ENCODE results near the gene PRRT4. TPM values are rescaled to one million over a fixed set of nuclear protein-coding genes. Genes with fewer than 3 reads are reported as not detected.

PRRT4 gene
- total and polyA plus RNA-seq, 9 of the 15 experiments (the other 6 are each of a cell fraction or from before 2014, with no cell fraction given), result not detected

DNA sequence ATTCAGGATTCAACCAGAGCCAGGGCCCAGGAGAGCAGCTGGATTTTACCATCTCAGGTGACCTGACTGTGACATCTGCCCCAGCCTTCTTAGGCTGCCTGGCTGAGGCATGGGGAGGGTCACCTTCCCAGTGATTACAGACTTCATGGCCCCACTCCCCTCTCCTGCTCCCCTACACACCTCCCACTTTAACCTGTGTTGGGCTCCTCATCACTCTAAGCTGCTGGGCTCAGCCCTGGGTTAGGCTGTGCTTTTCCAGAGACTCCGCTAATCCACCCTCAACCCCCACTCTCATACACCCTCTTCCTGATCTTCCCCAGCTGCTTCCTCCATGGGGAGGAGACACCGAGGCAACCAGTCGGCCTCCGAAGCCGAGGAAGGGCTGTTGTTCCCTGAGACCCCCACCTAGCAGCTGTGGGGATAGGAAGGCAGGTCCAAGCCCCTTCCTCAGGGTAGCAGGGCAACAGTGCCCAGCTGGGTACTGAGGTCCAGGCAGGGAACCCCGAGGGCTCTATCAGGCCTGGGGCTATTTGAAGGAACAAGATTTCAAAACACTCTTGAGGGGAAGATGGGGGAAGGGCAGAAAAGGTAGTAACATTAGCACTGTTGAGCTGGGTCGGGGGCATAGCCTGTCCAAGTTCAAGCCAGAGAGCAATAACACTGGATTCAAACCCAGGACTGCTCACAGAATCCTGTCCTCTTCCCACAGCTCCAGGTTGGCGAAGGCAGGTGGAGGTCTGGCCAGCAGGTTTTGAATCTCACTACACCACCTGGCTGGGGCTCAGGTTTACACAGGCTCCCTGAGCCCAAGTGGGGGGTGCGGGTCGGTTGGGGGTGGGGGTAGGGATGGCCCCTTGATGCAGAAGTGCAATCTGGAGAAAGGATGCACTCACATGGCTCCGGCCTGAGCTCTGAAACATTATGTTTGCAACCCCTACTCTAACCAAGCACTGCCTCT lies 46.5 kb upstream of the PRRT4 start:
- FAIRE-seq, result no peak
- Histone ChIP-seq H3K4me3 (peak overlapping the region; percentile 49), H3K9ac (ENCODE audit: insufficient read depth in 1 of 2, low read depth in 2 of 2, low read length in 2 of 2) (peak overlapping the region; percentile 79 to 90; a peak in 3 of 4 replicates), H4K20me1 (replicated peaks; ENCODE audit: control insufficient read depth, insufficient read depth, low read length) (no peaks in the 10 kb centered on the region; the same call in 1 of the 2 replicates), H3K4me2 (ENCODE audit: insufficient read depth, low read length) (peak overlapping the region; percentile 96), H2AFZ (ENCODE audit: low read depth, low read length) (peak overlapping the region; percentile 95), H3K9me3 (replicated peaks; ENCODE audit: control insufficient read depth, insufficient read depth, low read depth, low read length) (no peaks in the 10 kb centered on the region), H3K36me3 (ENCODE audit: control insufficient read depth, insufficient read depth, low read length) (peaks cover 13% of the 10 kb centered on the region; the same call in 1 of the 3 replicates), H3K27ac (ENCODE audit: extremely low read depth, low read depth, low read length) (peak overlapping the region; percentile 72; the same call in 1 of the 3 replicates), H3K79me2 (ENCODE audit: control insufficient read depth, insufficient read depth, low read length) (peaks cover 30% of the 10 kb centered on the region), H3K4me1 (replicated peaks in 1 of 2; ENCODE audit: control insufficient read depth in 2 of 2, insufficient read depth in 2 of 2, low read length in 2 of 2) (peaks cover 54 to 68% of the 10 kb centered on the region in 2 experiments), H3K27me3 (ENCODE audit: control insufficient read depth in 2 of 2, insufficient read depth in 2 of 2, low read length in 2 of 2) (no peaks in the 10 kb centered on the region), H3K9me1 (ENCODE audit: control insufficient read depth, insufficient read depth, low read length) (no peaks in the 10 kb centered on the region)
- intact Hi-C loops (cut with micrococcal nuclease), result no loop called here
- ATAC-seq, result no peak
- CTCF ChIA-PET (ENCODE audit: low intra/inter-chr PET ratio), result no interaction called here
- BruUV-seq (replicated peaks), result no TSS peak
- 46% methylated on average over 11 of the region's 11 CpGs for WGBS (ENCODE audit: insufficient coverage, low coverage, missing lambda C conversion rate)
- TF ChIP-seq STAG1 (CRISPR knock-in tag; IDR thresholded peaks at IDR 0.05; ENCODE audit: borderline replicate concordance) (no peak), MAZ (CRISPR knock-in tag; conservative IDR thresholded peaks at IDR 0.05 in 1 of 2, IDR thresholded peaks at IDR 0.05 in 1 of 2) (0 out of 4 replicates have a peak, but pooled peaks of 1 of the 2 experiments have one; percentile 20), TAF9B (IDR thresholded peaks at IDR 0.05; ENCODE audit: partially characterized antibody) (no peak), CHD4 (IDR thresholded peaks at IDR 0.05; ENCODE audit: insufficient read depth, insufficient replicate concordance, low read depth, low read length, poor library complexity, severe bottlenecking) (peak; percentile 13), RBBP5 (IDR thresholded peaks at IDR 0.05; ENCODE audit: borderline replicate concordance, insufficient read depth, low read length, poor library complexity, severe bottlenecking) (peak; percentile 14)
- TF ChIP-seq, protein P1, sequence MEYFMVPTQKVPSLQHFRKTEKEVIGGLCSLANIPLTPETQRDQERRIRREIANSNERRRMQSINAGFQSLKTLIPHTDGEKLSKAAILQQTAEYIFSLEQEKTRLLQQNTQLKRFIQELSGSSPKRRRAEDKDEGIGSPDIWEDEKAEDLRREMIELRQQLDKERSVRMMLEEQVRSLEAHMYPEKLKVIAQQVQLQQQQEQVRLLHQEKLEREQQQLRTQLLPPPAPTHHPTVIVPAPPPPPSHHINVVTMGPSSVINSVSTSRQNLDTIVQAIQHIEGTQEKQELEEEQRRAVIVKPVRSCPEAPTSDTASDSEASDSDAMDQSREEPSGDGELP (CRISPR knock-in tag; IDR thresholded peaks at IDR 0.05; ENCODE audit: borderline replicate concordance), result 0 out of 2 replicates have a peak, but pooled peaks have one; percentile 12
- peak in 1 of 4 experiments; percentile 30 for DNase-seq (ENCODE audit: extremely low read depth in 1 of 4, low spot score in 3 of 4)
- POLR2A ChIA-PET, result interaction anchor here (0.6 to 2.7 kb wide), 14 partner anchors 9 to 680 kb away, joined by 3 to 10 read pairs (median 4); partner anchors contain the start of genes METTL2B and RBM28
- in situ Hi-C loops (cut with MboI), result no loop called here

All from K562 (cell line).